Nephron (organoid): ENCODE measurements around the gene PAM.

ENCODE experiments used
- H3K27ac Mint-ChIP-seq, 3 experiments: 2 replicates each; pipeline ENCODE4 v1.8.0; 2020; ENCODE audit warnings: mixed read lengths in 3 of 3, mild to moderate bottlenecking in 2 of 3, moderate library complexity in 1 of 3
- H3K27me3 Mint-ChIP-seq: 2 replicates; pipeline ENCODE4 v1.8.0; 2021; ENCODE audit warnings: low read depth, mild to moderate bottlenecking, moderate library complexity, mixed read lengths
- H3K36me3 Mint-ChIP-seq: 2 replicates; pipeline ENCODE4 v1.8.0; 2020; ENCODE audit warnings: low read depth, mixed read lengths
- H3K4me1 Mint-ChIP-seq: 2 replicates; pipeline ENCODE4 v1.8.0; 2020; ENCODE audit warnings: mixed read lengths
- H3K4me3 Mint-ChIP-seq, 3 experiments: 2 replicates each; pipeline ENCODE4 v1.8.0; 2020; ENCODE audit warnings: mild to moderate bottlenecking in 3 of 3, mixed read lengths in 3 of 3, moderate library complexity in 2 of 3
- H3K9me3 Mint-ChIP-seq: 2 replicates; pipeline ENCODE4 v1.8.0; 2020; ENCODE audit warnings: mixed read lengths
- TF ChIP-seq, protein P1 (sequence below), 3 experiments: fragments of 200-600 bp; sonication (generic); IDR thresholded peaks; one replicate each; pipeline ENCODE4 v1.5.0; 2021; ENCODE audit warnings: antibody characterized with exemption in 3 of 3; ENCODE audit not compliant: unreplicated experiment in 3 of 3

The PAM gene

GRCh38 chr5:102754767-102755431 lies at the start of gene PAM:
PAM (plus strand) TSS chr5:102755305; CDS start chr5:102866196, 110,891 bp downstream.
- TF ChIP-seq, protein P1, sequence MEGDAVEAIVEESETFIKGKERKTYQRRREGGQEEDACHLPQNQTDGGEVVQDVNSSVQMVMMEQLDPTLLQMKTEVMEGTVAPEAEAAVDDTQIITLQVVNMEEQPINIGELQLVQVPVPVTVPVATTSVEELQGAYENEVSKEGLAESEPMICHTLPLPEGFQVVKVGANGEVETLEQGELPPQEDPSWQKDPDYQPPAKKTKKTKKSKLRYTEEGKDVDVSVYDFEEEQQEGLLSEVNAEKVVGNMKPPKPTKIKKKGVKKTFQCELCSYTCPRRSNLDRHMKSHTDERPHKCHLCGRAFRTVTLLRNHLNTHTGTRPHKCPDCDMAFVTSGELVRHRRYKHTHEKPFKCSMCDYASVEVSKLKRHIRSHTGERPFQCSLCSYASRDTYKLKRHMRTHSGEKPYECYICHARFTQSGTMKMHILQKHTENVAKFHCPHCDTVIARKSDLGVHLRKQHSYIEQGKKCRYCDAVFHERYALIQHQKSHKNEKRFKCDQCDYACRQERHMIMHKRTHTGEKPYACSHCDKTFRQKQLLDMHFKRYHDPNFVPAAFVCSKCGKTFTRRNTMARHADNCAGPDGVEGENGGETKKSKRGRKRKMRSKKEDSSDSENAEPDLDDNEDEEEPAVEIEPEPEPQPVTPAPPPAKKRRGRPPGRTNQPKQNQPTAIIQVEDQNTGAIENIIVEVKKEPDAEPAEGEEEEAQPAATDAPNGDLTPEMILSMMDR (IDR thresholded peaks at IDR 0.05; ENCODE audit: unreplicated experiment in 3 of 3): no peak
- no peaks in the 10 kb centered on the region for H3K36me3 Mint-ChIP-seq
- peaks cover 19% of the 10 kb centered on the region for H3K27me3 Mint-ChIP-seq
- H3K9me3 Mint-ChIP-seq: no peaks in the 10 kb centered on the region
- H3K27ac Mint-ChIP-seq: peak within 1 kb of the TSS; percentile 69 to 88 (median 83)
- peak within 1 kb of the TSS; percentile 95 to 99 (median 99) for H3K4me3 Mint-ChIP-seq
- peaks cover 16% of the 10 kb centered on the region for H3K4me1 Mint-ChIP-seq

DNA sequence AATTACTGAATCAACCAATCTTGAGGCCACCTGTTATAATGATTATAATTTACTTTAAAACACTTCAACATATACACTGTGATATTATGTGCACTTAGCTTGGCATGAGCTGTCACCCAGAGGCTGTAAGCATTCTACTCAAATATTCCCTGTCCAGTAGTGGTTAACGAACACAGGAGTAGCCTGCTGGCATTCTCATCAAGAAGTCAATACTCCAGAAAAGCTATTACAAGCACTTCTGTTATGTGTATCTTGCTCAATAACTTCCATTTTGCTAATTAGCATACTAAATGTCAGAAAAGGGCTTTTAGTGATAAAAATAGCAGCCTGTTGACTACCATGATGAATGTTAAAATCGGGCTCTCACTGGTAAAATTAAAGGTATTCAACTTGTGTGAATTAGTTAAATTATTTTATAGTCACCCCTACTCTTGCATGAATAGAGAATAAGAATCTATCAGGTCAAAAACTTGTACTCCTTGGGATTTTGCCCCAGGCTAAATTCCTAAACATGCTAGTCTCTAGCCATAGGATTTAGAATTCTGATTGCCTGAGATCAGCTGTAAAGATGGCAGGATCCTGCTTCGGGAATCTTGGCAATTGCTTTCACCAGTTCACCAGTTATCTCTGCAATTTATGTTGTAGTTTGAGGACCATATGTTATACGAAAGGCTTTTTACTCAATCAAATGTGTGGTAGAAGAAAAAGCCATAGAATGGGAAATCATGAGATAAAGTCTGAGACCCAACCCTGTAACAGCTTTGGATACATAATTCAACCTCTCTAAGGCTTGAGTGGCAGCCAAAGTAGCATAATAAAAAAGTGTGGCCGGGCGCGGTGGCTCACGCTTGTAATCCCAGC lies 43.4 kb upstream of the PAM start:
- peaks cover 9% of the 10 kb centered on the region for H3K4me1 Mint-ChIP-seq
- H3K27me3 Mint-ChIP-seq: peaks cover 6% of the 10 kb centered on the region
- H3K4me3 Mint-ChIP-seq: no peak overlapping the region
- peaks cover 4% of the 10 kb centered on the region for H3K36me3 Mint-ChIP-seq
- H3K9me3 Mint-ChIP-seq: peaks cover 8% of the 10 kb centered on the region
- no peak overlapping the region for H3K27ac Mint-ChIP-seq
- TF ChIP-seq, protein P1 (IDR thresholded peaks at IDR 0.05; ENCODE audit: unreplicated experiment in 3 of 3): no peak

- H3K4me3 Mint-ChIP-seq: no peak overlapping the region
Measured at GRCh38 chr5:102713278-102713677, 41.8 kb upstream of the PAM start.

DNA sequence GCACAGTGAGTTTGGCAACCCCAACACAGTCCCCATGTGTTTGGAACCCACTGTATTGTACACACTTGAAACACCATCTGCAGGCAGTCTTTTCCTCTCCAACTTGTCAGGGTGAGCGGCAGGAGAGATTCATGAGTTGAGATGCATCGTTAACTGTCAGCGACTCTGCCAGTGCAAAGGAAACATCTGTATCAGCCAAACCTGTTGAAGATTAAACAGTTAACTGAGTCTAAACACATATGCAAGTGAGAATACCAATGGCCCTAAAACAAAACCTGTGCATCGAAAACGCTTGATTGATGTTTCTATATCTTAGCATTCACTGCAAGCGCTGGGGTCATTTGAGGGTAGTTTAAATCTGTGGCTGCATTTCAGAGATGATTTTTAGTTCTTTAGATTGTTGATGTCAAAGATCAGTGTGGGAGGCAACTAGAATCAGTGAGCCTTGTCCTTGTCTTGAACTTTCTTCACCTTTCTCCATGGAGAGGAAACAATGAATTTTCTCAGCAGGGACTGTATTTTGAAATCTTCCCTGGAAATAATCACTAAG lies 41.3 kb upstream of the PAM start:
- TF ChIP-seq, protein P1 (IDR thresholded peaks at IDR 0.05; ENCODE audit: unreplicated experiment in 3 of 3): no peak
- Mint-ChIP-seq H3K4me3 (no peak overlapping the region), H3K4me1 (peaks cover 9% of the 10 kb centered on the region), H3K27me3 (peaks cover 5% of the 10 kb centered on the region), H3K36me3 (peaks cover 2% of the 10 kb centered on the region), H3K9me3 (peaks cover 6% of the 10 kb centered on the region), H3K27ac (peak overlapping the region in 1 of 3 experiments; percentile 75)

More at GRCh38 chr5:102713278-102713677, 41.8 kb upstream of the PAM start:
- Mint-ChIP-seq H3K27ac (peak overlapping the region in 1 of 3 experiments; percentile 75), H3K4me1 (peaks cover 9% of the 10 kb centered on the region), H3K27me3 (peaks cover 6% of the 10 kb centered on the region), H3K36me3 (peaks cover 4% of the 10 kb centered on the region), H3K9me3 (peaks cover 8% of the 10 kb centered on the region)
- TF ChIP-seq, protein P1 (IDR thresholded peaks at IDR 0.05; ENCODE audit: unreplicated experiment in 3 of 3): no peak

GRCh38 chr5:102715082-102715807 lies 39.9 kb upstream of the PAM start:
- H3K4me1 Mint-ChIP-seq: peaks cover 9% of the 10 kb centered on the region
- H3K4me3 Mint-ChIP-seq: no peak overlapping the region
- no peaks in the 10 kb centered on the region for H3K27me3 Mint-ChIP-seq
- H3K36me3 Mint-ChIP-seq: no peaks in the 10 kb centered on the region
- TF ChIP-seq, protein P1 (IDR thresholded peaks at IDR 0.05; ENCODE audit: unreplicated experiment in 3 of 3): no peak
- no peaks in the 10 kb centered on the region for H3K9me3 Mint-ChIP-seq
- H3K27ac Mint-ChIP-seq: no peak overlapping the region
